AG04450 (cell line): Measurements from ENCODE around the gene GJB5. TPM values are rescaled to one million over a fixed set of nuclear protein-coding genes. Genes with fewer than 3 reads are reported as not detected.

ENCODE experiments used
- CTCF ChIA-PET: fragments of 300-600, 350-600 bp; formaldehyde crosslinking; extraction: SDS; loops from one replicate; lab custom pipeline; 2022; ENCODE audit warnings: antibody characterized with exemption, inconsistent platforms; lab: Charles Lee
- POLR2A ChIA-PET: fragments of 350-600 bp; formaldehyde crosslinking; extraction: SDS; loops from one replicate; lab custom pipeline; 2021; ENCODE audit warnings: antibody characterized with exemption, inconsistent platforms; lab: Yijun Ruan, JAX
- DNase-seq: peaks from one replicate; pipeline ENCODE4 v3.0.0-alpha.2; 2011; ENCODE audit warnings: low read depth, low spot score
- H3K27ac ChIP-seq: one replicate; pipeline ENCODE4 v1.5.1; 2012; ENCODE audit warnings: low read depth, low read length, control low read depth
- H3K27me3 ChIP-seq: one replicate; pipeline ENCODE4 v1.6.0; 2012; ENCODE audit warnings: low read length; ENCODE audit not compliant: control insufficient read depth, insufficient read depth
- H3K4me3 ChIP-seq: 2 replicates; pipeline ENCODE4 v1.5.1; 2011; ENCODE audit warnings: mild to moderate bottlenecking, low read depth, low read length, control low read depth
- H3K9me3 ChIP-seq: 2 replicates; pipeline ENCODE4 v1.5.1; 2012; ENCODE audit warnings: low read length; ENCODE audit not compliant: control insufficient read depth, insufficient read depth
- polyA minus RNA-seq: library from RNA; depleted of rRNA, polyadenylated mRNA; stranded (reverse); fragments of >200 nt; gene quantifications from 2 replicates; pipeline ENCODE4 v1.2.3, GENCODE V29; 2011; rRNA and poly(A)+ RNA removed
- polyA plus RNA-seq: library from polyadenylated mRNA; depleted of rRNA; stranded (reverse); fragments of >200 nt; gene quantifications from 2 replicates; pipeline ENCODE4 v1.2.3, GENCODE V29; 2011; rRNA removed
- TF ChIP-seq, protein P1 (sequence below): IDR thresholded peaks from 2 replicates; pipeline ENCODE4 v1.5.1; 2011; ENCODE audit warnings: low read depth, low read length, control low read depth, inconsistent platforms

The GJB5 gene
- polyA plus RNA-seq: not detected in 2 replicates
- polyA minus RNA-seq: 0.23 TPM in 1 of 2 replicates, not detected in the other

DNA sequence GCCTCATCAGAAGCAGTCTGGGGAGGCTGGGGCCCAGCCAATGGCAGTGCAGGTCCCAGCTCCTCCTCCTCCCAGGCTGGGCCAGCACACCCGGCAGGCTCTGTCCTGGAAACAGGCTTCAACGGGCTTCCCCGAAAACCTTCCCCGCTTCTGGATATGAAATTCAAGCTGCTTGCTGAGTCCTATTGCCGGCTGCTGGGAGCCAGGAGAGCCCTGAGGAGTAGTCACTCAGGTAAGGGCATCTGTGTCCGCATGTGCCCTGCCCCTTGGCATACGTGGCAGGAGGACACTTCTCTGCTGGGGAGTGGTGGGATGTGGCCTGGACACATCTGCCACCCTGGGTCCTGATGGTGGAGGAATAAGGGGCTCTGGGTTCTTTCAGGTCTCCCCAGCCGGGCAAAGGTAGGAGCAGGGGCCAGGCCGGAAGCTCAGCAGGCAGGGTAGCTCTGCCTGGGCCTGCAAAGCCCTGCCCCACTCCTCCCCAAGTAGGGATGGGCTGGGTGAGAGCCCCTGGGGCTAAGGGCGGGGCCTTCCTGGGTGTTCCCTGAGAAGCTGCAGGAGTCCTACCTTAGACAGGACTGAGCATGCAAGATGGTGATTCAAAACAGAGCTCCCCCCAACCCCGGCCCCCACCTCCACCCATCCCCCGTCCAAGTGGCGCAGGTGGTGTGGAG, at the start of gene GJB5:
GJB5 (plus strand) TSS at position 84 of the 674 bp plus-strand sequence. CDS start 2,284 bp downstream, outside the sequence.
- no peaks in the 10 kb centered on the region for H3K9me3 ChIP-seq
- TF ChIP-seq, protein P1, sequence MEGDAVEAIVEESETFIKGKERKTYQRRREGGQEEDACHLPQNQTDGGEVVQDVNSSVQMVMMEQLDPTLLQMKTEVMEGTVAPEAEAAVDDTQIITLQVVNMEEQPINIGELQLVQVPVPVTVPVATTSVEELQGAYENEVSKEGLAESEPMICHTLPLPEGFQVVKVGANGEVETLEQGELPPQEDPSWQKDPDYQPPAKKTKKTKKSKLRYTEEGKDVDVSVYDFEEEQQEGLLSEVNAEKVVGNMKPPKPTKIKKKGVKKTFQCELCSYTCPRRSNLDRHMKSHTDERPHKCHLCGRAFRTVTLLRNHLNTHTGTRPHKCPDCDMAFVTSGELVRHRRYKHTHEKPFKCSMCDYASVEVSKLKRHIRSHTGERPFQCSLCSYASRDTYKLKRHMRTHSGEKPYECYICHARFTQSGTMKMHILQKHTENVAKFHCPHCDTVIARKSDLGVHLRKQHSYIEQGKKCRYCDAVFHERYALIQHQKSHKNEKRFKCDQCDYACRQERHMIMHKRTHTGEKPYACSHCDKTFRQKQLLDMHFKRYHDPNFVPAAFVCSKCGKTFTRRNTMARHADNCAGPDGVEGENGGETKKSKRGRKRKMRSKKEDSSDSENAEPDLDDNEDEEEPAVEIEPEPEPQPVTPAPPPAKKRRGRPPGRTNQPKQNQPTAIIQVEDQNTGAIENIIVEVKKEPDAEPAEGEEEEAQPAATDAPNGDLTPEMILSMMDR: no peak
- no peaks in the 10 kb centered on the region for H3K27me3 ChIP-seq
- CTCF ChIA-PET: interaction anchor here (0.9 to 2.7 kb wide), 2 partner anchors 11 to 12 kb away, joined by 3 to 10 read pairs; no protein-coding TSS in a partner anchor
- H3K4me3 ChIP-seq: no peak within 1 kb of the TSS
- POLR2A ChIA-PET: no interaction called here
- H3K27ac ChIP-seq: no peak within 1 kb of the TSS
- DNase-seq: no peak

DNA sequence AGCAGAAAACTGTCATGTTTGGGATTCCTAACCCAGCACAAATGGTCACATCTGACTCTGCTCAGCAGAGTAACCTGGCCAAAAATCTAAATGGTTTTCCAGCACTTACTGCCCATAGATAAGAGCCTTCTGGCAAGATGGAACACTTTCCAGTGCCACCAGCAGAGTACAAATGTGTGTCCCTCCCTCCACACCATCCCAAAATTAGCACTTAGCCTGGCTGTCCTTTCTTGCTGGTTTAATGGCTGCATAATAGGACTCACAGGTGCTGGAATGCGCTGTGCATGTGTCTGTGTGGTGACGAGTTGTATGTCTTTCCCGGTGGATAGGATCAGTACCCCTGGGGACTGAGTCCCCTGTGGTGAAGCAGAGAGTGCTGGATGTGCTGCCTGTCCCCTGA, 49.8 kb upstream of the GJB5 start:
- peaks cover 4% of the 10 kb centered on the region for H3K27me3 ChIP-seq
- DNase-seq: no peak
- POLR2A ChIA-PET: no interaction called here
- H3K4me3 ChIP-seq: no peak overlapping the region
- TF ChIP-seq, protein P1: no peak
- no peaks in the 10 kb centered on the region for H3K9me3 ChIP-seq
- CTCF ChIA-PET: no interaction called here
- no peak overlapping the region for H3K27ac ChIP-seq

DNA sequence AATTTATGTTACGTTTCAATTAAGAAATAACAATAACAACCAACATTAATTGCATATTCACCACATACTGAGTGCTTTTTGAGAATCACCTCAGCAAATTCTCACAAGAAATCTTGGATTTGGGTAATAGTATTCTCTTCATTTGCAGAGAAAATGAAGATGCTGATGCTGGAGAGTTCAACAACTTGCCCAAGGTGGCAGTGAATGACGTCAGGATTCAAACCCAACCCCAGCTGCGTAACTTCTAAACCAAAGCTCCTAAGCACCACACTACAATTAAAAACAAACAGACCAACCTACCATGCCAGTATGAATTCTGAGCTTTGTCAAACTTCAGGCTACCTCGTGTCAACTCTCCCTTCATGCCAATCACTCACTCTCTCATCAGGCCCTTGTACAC, 46.7 kb upstream of the GJB5 start:
- Histone ChIP-seq H3K27ac (no peak overlapping the region), H3K27me3 (peaks cover 4% of the 10 kb centered on the region), H3K9me3 (no peaks in the 10 kb centered on the region), H3K4me3 (no peak overlapping the region)
- DNase-seq: no peak
- ChIA-PET CTCF (no interaction called here), POLR2A (no interaction called here)
- TF ChIP-seq, protein P1: no peak

DNA sequence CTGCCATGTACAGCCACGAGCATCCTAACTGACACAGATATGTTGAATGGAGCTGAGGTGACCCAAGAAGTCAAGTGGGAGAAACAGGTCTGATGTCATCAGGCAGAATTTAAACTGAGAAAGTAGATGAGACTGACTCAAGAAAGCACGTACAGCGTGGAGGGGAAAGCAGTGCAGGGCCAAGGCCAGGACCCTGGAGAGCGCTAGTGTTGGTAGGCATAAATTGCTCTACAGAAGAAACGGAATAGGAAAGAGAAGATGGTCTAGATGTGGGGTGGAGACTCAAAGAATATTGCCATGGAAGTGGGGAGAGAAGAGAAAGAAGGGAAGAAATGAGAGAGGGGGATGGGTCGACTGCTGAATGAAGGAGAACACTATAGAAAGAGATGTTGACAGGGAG, 45.3 kb upstream of the GJB5 start:
- H3K27me3 ChIP-seq: peaks cover 4% of the 10 kb centered on the region
- CTCF ChIA-PET: no interaction called here
- POLR2A ChIA-PET: no interaction called here
- H3K27ac ChIP-seq: no peak overlapping the region
- no peak overlapping the region for H3K4me3 ChIP-seq
- TF ChIP-seq, protein P1: no peak
- DNase-seq: no peak
- no peaks in the 10 kb centered on the region for H3K9me3 ChIP-seq

- no peak for DNase-seq
- Histone ChIP-seq H3K27ac (no peak overlapping the region), H3K9me3 (no peaks in the 10 kb centered on the region), H3K4me3 (no peak overlapping the region), H3K27me3 (peaks cover 4% of the 10 kb centered on the region)
- CTCF ChIA-PET: interaction anchor here (1.0 kb wide), 1 partner anchor 32 kb away, joined by 3 read pairs; no protein-coding TSS in a partner anchor
- POLR2A ChIA-PET: no interaction called here
- TF ChIP-seq, protein P1: no peak
Observed at GRCh38 chr1:34710812-34711211, 44.0 kb upstream of the GJB5 start.
